HG03354 (cell line): Measurements from ENCODE around the gene TBPL1.
"Not testable (repeated sequence)": the region's sequence is repeated elsewhere in the genome, so short reads cannot be mapped to it uniquely, and the experiment has no call there.

Source experiments
- ATAC-seq: cut with Tn5 transposase; IDR thresholded peaks from one replicate; pipeline ENCODE4 v1.9.1; 2021; ENCODE audit warnings: mild to moderate bottlenecking; ENCODE audit not compliant: unreplicated experiment, poor library complexity, severe bottlenecking

TBPL1 gene

DNA sequence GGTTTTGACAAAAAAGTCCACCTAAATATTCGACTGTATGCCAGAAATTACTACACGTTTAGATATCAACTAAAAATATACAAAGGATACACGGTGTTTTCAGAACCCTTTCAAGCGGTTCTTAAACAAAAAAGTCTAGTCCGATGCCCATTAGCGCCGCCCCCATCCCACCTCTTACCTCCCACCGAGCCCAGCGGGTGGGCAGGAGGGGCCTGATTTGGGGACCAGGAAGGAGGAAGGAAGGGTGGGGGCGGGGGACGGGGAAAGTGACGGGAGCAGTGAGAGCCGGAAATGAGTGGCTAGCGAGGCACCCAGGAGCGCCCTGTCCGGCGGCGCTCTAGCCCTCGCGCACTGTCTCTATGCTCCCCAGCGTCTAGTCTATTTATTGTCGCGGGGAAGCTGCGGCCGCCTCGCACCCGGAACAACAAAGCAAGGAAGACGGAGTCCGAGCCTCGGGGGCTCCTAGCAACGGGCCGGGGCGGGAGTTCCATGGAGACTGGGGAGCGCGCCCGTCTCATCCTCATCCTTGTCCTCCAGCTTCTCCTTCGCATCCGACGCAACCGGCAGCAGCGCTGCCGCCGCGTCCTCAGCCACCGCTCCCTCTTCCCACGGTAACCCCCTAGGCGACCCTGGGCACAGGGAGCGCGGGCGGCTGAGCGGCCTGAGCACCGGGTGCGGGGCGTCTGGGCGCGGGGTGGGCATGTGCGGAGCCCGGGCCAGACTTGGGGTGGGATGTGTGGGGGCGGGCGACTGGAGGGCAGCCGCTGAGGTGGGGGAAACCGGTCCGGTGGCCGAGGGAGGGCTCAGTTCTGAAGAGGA, at the start of gene TBPL1:
Gene TBPL1 (plus strand): TSS at position 410 of the 819 bp plus-strand sequence. CDS start 26,902 bp downstream, outside the sequence.
- ATAC-seq = peak; percentile 86

DNA sequence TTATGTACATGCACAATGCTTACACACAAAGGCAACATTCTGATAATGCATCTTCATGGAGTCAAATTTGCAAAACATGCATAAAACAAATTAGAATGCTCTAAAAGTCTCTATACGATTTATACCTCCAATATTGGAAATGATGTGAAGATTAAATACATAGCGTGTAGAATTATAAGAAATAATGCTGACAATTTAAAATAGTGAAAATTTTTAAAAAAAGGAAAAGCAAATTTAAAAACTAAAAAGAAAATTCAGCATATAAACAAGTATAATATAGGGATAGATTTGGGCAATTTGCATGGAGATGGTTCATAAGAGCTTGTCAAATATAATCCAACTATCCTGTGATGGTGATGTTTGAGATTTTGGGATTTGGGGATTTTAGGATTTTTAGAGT, 49.2 kb upstream of the TBPL1 start:
- no peak for ATAC-seq

DNA sequence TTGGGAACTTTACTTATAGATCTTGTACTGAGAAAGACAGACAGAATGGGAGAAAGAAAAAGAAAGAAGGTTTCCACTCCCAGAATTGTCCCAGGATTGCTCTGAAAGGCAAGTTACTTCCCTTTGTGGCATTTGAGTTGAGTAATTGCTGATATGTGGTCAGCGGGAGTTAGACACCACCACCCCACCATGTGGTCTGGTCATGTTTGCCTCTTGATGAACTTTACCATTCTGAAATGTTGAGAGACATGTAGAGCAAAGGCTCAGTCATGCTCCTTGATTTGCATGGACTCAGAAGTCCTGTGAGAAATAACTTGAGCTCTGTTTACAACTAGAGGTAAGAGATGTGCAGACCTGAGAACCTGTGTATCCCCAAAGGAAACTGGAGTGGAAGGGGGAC, 47.0 kb upstream of the TBPL1 start:
- ATAC-seq = no peak

DNA sequence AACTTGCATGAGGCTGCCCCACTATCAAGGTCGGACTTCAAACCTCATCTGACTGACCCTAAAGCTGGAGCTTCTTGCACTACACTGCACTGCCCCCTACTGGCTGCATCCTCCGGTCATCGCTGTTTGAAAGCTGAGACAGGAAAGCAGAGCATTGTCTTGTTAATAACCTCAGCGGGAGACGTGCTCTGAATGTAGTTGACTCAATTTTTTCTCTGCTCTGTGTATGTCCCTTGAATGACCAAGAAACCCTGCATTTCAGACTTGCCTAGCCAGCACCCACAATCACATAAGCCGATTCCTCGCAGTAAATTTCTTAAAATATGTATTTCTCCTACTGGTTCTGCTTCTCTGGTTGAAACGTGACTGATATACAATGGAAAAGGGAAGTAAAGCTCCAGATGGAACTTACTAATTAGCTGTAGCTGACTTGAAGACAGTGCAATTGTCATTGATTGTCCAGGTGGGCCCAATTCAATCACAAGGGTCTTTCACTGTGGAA, 36.3 kb upstream of the TBPL1 start:
- peak; percentile 87 for ATAC-seq

DNA sequence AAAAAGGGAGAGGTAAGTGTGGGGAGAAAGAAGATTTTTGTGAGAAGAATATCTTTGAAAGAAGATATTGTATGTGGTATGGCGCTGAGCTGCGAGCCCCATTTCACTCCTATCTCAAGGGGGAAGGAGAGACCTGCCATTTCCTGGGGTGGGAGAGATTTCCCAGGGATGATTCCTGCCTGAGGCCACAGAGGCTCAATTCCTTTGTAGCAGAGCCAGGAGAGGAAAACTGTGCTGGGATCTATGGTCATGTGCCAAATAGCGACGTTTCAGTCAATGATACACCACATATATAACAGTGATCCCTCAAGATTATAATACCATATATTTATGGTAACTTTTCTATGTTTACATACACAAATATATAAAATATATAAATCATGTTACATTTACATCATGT, 35.2 kb upstream of the TBPL1 start:
- ATAC-seq = no peak

DNA sequence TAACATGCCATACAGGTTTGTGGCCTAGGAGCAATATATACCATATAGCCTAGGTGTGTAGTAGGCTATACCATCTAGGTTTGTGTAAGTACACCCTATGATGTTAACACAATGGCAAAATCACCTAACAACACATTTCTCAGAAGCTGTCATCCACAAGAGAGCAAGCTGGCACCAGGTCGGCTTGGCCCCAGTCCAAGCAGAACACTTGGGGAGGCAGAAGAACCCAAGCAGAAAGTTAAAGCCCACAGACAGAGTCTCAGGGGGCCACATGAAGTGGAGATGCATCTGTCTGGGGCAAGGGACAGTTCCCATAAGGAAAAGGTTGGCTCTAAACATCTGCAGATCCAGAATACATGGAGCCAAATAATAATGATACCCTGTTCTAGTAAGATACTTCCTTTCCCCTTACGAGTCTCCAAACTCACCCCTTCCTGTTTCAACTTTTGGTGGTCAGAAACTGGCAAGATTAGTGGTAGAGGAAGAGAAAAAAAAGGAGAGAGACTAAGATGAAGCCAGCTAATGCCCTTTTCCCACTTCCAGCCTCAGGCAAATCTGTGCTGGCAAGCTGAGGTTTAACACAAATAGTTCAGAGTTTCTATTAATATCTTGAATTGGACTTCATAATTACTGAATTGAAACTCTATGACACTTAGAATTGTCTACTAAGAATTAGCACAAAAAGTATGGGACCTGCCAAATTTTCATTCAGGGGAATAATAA, 34.7 kb upstream of the TBPL1 start:
- no peak for ATAC-seq

DNA sequence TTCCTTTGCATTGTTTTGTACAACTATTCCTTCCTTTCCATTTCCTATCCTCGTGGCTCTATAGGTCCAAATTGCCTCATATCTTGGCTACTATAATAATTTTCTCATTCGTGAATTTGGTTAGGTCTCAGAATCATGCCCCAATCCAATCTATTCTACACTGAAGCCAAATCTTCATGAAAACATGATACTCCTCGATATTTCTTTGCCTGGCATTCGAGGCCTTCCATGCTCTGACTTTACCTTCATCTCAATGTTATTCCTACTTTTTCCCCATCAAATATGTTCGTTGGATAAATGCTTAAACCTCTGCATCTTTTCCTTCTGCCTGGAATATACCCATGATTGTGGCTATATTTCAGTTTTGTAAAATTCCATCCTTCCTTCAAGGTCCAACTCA, 33.7 kb upstream of the TBPL1 start:
- no peak for ATAC-seq

DNA sequence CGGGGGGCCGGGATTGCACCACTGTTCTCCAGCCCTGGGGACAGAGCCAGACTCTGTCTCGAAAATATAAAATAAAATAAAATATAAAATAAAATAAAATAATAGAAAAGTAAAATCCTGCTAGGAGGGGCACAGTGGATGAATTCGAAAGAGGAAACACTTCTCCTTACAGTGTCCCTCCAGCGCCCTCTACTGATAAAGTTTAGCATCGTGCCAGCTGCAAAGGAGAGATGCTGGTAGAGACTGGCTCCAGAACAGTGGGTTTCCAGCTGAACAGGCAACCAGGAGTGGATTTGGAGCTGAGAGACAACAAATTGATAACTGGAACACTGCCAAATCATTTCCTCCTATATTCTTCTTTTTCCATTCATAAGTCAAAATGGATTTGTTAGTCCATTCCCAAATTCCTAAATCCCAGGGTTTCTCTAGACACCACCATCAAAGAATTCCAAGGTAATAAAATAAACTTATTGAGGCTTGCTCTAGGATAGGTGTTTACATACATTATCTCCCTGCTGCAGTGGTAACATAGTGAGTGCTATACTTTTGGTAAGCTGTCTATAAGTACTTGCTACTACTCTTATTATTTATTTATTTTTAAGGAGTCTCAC, 31.7 kb upstream of the TBPL1 start:
- peak; percentile 57 for ATAC-seq

DNA sequence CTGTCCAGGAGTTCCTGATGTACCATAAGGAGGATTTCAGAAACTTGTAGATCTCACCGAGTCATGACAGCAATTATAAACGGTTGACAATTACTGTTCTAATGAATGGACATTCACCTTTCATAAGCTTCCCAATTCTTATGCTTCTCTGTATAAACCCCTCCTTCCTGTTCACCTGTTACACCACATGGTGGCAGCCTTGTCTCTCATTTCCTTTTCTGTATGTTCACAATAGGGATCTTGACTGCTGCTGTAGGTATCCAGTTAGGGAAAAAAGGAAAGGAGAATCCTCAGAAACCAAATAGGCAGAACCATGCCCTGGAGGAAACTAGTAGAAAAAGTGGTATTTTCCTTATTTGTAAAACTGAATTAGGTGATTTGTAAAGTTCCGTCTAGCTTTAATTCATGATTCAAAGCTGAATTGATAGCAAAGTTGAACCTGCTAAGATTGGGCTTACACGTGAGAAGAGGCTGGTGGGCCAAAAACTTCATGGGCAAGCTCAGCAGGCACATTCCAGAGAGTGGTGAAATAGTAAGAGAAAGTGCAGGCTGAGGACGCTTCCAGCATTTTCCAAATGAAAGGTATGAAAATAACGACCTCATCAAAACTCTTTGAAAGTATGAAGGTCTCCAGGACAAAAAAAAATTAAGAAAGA, 29.0 kb upstream of the TBPL1 start:
- ATAC-seq = peak; percentile 86

DNA sequence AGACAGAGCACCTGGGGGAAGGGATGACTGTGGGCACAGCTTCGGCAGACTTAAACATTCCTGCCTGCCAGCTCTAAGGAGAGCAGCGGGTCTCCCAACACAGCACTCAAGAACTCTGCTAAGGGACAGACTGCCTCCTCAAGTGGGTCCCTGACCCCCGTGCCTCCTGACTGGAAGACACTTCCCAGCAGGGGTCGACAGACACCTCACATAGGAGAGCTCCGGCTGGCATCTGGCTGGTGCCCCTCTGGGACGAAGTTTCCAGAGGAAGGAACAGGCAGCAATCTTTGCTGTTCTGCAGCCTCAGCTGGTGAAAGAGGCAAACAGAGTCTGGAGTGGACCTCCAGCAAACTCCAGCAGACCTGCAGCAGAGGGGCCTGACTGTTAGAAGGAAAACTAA, 21.8 kb upstream of the TBPL1 start:
- ATAC-seq = not testable (repeated sequence)

DNA sequence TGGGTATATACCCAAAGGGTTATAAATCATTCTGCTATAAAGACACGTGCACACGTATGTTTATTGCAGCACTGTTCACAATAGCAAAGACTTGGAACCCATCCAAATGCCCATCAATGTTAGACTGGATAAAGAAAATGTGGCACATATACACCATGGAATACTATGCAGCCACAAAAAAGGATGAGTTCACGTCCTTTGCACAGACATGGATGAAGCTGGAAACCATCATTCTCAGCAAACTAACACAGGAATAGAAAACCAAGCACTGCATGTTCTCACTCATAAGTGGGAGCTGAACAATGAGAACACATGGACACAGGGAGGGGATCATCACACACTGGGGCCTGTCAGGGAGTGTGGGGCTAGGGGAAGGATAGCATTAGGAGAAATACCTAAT, 16.7 kb upstream of the TBPL1 start:
- not testable (repeated sequence) for ATAC-seq

DNA sequence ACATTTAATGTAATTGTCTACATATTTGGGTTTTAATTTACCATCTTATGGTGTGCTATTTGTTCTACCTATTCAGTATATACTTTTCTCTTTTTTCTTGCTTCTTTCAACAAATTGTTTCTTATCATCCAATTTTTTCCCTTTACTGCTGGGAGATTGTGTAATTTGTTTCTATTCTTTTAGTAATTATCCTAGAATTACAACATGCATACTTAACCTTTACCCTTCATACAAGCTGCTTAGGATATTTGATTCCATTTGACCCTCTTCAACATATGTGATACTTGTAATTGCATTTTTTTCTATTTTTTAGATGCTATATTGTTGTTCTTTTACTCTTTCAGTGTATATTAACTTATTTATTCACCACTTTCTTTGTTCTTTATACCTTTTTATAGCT, 15.1 kb upstream of the TBPL1 start:
- ATAC-seq = no peak

DNA sequence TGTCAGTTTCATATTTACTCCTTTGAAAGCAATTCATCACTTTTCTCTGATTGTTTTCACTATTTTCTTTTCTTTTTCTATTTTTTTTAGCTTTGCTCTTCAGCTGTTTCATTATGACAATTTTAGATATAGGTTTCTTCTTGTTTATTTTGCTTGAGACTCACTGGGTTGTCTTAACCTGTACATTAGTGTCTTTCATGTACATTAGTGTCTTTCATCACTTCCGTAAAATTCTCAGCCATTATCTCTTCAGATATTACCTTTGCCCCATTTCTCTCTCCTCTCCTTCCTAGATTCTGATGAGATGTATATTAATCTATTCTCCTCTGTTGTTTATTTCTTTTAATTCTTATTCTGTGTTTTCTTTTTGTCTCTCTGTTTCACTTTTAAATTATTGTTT, 14.5 kb upstream of the TBPL1 start:
- ATAC-seq = no peak

DNA sequence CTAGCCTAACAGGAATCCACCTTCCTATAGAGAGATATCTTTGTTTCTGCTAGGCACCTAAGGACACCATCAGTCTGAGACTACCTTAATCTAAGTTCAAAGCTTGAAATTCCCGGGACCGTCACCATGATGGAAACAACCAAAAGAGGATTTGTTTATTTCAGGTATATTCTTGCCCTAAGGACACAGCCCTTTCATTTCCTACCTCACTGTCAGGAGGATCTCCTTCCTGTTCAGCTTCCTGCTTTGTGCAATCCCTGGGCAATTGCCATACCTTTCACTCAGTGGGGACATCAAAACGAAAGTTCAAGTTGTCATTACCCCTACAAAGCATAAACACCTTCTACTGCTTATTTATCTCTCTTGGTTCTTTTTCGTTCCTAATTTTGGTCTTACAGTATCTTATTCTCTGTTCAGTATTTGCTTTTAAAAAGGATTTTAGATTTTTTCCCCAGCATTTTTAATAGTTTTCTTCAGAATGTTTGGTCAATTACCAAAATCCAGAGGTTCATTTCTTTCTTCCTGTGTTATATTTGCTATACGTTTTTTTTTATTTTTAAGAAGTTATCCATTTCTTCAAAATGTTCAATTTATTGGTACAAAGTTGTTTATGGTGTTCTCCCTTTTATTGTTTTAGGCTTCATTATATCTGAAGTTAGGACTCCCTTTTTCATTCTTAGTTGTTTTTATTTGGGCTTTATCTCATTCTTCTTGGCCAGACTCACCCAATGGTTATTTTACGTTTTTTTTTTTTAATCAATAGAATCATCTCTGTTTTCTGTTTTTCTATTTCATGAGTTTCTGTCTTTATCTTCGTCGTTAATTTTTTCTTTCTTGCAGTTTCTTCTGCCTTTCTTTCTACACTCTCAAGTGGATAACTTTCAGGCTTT, 13.0 kb upstream of the TBPL1 start:
- no peak for ATAC-seq

DNA sequence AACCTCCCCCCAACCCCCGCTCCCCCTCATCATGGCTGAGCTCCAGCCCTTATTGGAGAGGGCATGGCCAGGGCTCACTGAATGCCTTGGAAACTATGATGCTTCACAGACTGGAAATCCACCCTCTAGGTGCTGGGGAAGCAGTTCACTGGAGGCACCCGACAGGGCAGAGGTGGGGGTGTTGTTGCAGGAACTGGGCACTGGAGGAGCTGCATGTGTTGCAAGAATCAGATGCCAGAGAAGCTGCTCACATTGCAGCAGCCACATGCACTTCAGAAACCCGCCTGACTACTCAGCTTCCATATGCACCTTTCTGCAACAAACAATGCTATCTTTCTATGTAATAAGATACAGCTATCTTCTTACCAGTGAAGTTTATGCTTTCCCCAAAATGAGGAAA, 7.9 kb upstream of the TBPL1 start:
- ATAC-seq = no peak

DNA sequence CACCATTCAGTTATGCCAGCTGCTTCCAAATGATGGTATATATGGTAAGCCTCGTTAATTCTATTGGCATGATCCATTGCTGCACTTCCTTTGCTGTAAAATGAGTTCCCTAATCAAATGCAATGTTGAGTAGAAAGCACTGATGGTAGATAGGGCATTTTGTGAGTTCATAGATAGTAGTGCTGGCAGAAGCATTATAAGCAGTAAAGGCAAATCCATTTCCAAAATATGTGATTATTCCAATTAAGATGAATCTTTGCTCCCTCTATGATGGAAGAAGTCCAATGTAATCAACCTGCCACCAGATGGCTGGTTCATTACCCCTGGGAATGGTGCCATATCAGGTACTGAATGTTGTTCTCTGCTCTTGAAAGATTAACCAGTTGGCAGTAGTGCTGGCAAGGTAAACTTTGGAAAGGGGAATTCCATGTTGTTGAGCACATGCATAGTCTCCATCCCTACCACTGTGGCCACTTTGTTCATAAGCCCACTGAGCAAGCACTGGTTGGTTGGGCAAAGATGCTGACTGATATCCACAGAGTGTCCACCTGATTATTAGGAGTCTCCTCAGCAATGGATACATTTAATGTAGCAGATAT, 5.6 kb upstream of the TBPL1 start:
- no peak for ATAC-seq

DNA sequence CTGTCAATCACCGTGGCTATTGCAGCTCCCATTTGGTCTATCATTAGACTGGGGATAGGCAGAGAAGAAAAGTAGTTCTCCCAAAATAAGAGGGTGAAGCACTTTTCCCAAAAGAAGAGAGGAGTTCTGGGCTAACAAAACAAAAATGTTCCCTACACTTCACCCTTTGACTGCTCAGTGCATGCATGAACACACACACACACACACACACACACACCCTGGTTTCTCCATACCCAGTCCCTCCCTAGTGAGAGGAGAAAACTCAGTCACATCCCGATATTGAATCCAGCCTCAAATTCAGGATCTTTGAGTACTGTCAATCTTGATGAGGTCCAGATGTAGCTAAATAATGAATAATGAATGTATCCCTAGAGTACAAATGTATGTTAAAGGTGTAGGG, 4.6 kb upstream of the TBPL1 start:
- no peak for ATAC-seq

DNA sequence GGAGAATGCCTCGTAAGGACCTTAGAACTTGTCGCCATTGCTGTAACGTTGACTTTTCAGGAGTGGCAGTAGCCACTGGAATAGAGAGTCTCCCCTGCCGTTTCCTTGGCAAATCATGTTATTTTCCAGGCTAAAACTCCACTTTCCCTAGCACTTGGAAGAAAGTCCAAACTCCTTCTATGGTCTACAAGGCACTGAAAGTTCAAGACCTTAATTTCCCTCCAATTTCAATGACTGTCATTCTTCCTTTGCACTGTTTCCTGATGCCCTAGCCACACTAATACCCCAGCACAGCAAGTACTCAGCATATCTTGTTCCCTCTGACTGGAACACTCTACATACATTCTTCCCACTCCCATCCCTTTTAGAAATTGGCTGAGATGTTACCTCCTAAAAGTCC, 1.8 kb upstream of the TBPL1 start:
- no peak for ATAC-seq
